ENCODE results near the gene RPIA.
"Not testable (repeated sequence)": the region's sequence is repeated elsewhere in the genome, so short reads cannot be mapped to it uniquely, and the experiment has no call there.

RPIA gene

DNA sequence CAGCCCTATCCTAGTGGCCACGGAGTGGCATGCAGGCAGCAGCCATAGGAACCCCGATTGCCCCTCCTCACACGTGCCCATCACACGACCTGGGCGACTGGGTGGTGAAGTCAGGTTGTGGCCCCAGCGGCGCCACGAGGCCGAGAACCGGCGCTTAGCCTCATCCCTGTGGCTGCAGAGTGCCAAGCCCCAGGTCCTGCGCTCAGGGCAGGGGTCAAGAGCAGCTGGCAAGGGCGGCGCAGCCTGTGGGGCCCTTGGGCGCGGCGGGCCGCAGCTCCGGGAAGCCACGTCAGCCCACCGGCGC, 73.3 kb downstream of the RPIA start:
- no peak overlapping the region for H3K27ac ChIP-seq
- TF ChIP-seq, protein P1, sequence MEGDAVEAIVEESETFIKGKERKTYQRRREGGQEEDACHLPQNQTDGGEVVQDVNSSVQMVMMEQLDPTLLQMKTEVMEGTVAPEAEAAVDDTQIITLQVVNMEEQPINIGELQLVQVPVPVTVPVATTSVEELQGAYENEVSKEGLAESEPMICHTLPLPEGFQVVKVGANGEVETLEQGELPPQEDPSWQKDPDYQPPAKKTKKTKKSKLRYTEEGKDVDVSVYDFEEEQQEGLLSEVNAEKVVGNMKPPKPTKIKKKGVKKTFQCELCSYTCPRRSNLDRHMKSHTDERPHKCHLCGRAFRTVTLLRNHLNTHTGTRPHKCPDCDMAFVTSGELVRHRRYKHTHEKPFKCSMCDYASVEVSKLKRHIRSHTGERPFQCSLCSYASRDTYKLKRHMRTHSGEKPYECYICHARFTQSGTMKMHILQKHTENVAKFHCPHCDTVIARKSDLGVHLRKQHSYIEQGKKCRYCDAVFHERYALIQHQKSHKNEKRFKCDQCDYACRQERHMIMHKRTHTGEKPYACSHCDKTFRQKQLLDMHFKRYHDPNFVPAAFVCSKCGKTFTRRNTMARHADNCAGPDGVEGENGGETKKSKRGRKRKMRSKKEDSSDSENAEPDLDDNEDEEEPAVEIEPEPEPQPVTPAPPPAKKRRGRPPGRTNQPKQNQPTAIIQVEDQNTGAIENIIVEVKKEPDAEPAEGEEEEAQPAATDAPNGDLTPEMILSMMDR (conservative IDR thresholded peaks at IDR 0.05): no peak

DNA sequence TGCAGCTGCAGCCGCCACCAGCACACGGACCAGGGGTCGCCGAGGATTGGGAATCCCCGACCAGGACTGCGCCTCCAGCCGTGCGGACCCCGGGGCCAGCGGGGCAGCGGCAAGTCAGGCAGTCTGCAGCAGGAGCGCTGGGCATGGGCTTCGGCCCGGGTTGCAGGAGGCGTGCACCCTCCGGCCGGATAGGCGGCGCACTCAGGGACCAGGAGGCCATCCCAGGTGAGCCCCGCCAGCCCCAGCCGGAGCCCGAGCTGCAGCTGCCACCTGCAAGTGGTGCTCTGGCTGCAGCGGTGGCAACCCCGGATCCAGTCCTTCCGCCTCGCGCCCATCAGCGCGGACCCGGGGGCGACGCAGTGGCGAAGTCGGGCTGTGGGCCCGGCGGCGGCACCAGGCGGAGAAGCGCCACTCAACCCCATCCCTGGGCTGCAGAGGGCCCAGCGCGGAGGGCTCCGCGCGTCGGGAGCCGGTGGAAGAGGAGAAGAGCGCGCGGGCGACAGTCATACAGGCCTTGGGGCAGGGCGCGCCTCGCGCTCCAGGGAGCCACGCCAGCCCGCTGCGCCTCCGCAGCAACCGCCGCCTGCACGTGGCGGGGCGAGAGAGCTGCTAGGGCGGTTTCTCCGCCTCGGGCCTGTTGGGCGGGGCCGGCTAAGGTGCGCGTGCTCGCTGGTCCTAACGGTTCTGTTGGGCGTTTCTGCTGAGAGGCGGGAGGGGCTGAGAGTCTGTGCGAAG, 73.8 kb downstream of the RPIA start:
- H3K27ac ChIP-seq: no peak overlapping the region
- TF ChIP-seq, protein P1 (conservative IDR thresholded peaks at IDR 0.05): no peak

DNA sequence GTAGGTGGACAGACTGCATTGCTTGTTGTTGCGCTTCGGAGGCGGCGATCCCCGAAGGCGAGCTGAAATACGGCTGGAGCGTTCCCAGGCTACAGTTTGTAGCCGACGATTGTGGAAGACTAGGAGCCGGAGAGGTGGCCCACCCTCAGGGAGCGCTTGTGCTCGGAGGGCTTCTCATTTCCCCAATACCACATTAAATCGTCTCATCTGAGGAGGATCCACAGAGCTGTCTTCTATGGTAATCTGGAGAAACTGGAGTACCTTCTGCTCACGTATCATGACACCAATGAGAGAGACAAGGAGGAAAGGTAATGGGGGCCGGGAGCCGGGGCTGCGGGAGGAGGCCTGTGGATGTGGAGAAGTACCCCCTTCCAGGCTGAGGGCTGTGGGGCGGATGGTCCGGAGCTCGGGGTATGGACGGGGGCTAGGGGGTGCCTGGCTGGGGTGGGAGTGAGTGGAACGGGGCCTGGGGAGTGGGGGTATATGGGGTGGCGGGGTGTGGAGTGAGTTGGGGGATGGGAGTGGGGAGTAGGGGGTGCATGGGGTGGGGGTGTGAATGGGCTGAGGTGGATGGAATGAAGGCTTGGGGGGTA, 74.5 kb downstream of the RPIA start:
- not testable (repeated sequence) for H3K27ac ChIP-seq

DNA sequence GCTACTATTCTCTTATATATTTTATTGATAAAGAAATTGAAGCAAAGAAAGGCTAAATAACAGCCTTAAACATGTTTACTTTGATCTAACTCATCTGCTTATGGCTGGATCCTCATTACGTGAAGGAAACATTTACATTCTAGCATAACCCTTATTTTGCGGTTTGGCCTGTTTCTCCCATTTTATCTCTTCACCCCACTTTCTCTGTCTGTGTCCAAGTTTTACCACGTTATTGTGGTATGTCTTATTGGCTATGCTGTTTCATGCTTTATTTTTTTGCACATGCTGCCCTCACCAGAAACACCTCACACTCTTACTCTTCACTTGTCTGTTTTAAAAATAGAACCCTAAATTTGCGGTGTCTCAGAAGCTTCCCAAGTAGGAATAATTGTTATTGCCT, 78.5 kb downstream of the RPIA start:
- TF ChIP-seq, protein P1 (conservative IDR thresholded peaks at IDR 0.05): no peak
- no peak overlapping the region for H3K27ac ChIP-seq

DNA sequence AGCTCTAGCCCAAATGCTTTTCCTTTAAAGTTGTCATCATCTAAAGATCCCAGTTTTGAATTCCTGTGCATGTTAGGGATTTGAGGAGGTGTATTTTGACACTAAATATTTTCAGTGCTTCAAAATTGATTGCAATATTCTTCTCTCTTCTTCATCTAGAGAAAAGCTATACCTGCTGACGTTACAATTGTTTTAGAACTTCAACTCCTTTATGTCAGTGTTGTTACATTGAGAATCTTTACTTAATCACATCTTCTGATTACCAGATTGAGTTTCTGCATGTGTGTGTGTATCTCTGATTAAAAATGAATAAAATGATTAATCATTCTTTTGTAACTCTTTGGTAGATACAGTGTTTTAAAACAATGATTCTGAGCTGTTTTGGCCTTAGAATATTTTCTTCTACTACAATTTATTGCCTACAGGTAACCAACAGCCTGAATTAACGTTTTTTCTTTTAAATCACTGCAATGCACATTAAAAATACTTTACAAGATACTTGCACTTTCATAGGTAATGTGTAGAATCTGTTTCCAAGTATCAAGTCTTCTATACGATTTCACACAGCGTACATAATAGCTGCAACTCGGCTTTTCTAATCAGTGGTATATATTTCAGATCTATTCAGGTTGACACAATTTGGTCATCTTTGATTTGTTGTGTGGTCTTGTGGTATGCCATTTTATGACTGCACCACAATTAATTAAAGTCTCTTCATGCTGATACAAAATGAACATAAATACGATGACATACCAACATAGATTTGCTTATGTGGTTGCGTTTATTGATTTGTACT, 82.0 kb downstream of the RPIA start:
- H3K27ac ChIP-seq: not testable (repeated sequence)

DNA sequence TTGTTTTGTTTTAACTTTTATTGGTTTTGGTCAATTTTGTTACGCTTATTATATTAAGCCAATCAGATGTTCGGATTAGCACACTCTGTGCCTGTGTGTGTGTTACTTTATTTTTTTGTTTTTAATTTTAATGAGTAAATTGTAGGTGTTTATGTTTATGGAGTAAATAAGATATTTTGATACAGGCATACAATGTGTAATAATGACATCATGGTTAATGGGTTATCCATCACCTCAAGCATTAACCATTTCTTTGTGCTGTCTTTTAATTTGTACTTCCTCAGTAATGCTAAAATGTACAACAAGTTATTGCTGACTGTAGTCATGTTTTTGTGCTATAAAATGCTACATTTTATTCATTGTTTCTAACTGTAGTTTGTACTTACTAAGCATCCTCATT, 97.7 kb downstream of the RPIA start:
- not testable (repeated sequence) for H3K27ac ChIP-seq

DNA sequence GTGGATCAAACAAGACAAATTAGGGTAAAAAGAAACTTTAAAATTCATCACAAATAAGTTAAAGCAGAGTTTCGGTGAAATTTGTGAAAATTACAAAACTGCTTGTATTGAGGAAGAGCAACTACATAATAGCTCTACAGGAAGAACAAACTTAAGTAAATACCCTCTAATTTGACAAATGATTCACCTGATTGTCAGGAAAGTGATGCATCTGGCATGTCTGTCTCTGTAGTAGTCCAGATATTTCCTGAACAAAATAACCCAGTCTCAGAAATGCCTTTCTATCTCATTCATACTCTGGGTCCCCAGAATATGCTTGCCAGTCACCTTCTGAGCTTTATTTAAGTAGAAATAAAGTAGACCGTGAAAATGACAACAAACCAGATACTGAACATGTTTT, 104.5 kb downstream of the RPIA start:
- not testable (repeated sequence) for H3K27ac ChIP-seq

DNA sequence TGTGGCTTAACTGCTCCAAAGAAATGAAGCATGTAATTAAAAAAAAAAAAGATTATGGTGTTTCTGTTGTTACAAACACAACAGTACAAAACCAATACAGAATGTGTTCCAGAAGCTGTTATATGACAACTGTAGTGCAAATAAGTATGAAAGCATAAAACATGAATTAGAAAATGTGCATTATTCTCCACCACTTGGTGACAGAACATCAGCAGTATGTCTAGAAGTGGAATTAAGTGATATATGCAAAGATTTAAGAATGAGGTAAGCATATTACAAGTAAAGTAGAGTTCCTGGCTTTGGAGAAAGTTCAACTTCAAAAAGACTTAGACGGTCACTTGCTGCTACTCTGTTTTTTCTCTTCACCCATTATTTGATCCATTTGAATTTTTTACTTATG, 105.0 kb downstream of the RPIA start:
- not testable (repeated sequence) for H3K27ac ChIP-seq

DNA sequence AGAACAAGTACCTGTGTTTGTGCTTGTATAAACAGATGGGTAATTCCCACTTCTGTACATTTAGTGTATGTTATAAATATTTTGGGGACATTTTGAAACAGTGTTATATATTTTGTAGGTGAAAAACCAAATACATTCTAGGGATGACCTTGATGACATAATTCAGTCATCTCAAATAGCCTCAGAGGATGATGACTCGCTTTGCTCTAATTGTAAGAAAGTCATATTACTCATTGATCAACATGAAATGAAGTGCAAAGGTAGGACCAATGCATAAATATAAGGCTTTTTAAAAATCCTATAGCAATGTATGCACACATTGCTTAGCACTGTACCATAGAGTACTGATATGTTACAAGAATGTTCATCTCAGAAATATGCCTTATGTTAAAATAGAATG, 105.7 kb downstream of the RPIA start:
- not testable (repeated sequence) for H3K27ac ChIP-seq

Data from VCaP (cell line).